Fibroblast of the conjunctiva (primary cell): Measurements from ENCODE around the gene LOXL1.

Experiments used
- DNase-seq: peaks from one replicate; pipeline ENCODE4 v3.0.0-alpha.2; 2010; ENCODE audit warnings: low read depth

Gene LOXL1

DNA sequence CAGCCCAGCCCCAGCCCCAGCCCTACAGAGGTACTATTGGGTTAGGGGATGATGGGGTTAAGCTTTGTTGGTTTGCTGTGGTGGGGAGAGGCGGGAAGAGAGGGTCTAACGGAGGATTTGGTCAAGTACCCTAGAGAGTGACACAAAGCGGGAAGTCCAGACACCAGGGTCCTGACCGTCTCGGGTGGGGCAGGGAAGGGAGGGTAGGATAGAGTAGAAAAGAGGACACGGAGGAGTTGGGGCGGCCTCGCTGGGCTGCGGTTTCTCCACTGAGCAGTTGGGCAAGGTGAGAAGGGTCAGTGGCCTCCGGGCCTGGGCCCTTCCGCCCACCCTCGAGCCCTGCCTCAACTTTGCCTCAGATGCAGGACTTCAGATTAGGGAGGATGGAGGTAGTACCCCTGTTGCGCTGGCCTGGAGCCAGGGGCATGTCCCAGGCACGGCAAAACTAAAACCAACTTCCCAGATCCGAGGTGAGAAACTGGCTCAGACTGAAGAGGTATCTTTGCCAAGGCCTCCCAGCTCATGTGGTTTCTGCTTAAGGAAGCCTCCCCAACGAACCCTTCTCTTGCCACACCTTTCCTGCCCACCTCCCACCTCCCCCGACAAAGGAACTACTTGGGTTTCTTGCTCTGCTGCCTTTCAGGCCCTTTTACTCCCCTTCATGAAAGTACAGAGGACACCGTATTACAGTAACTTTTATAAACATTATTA lies 68.8 kb downstream of the LOXL1 start:
- DNase-seq: no peak

GRCh38 chr15:73996267-73996666 lies 70.0 kb downstream of the LOXL1 start:
- no peak for DNase-seq

GRCh38 chr15:73996939-73997338 lies 70.7 kb downstream of the LOXL1 start:
- no peak for DNase-seq

- no peak for DNase-seq
Measured at GRCh38 chr15:73997986-73998385, 71.7 kb downstream of the LOXL1 start.
